ENCODE data around the gene NSDHL. TPM values are rescaled to one million over a fixed set of nuclear protein-coding genes. Genes with fewer than 3 reads are reported as not detected.

The NSDHL gene
- total and polyA plus RNA-seq, 2 experiments from 2014 or later, result 32.4 to 34.3 TPM

- no peak for TF ChIP-seq ZNF462 (CRISPR knock-in tag; IDR thresholded peaks at IDR 0.05)
Measured at GRCh38 chrX:152892999-152893891, 62.4 kb downstream of the NSDHL start (continued).

- Histone ChIP-seq H3K27ac (ENCODE audit: low read depth) (no peak overlapping the region), H3K4me2 (no peak overlapping the region), H2AFZ (no peak overlapping the region), H3K4me1 (ENCODE audit: insufficient read depth) (peaks cover 21% of the 10 kb centered on the region; the same call in 1 of the 2 replicates), H3K36me3 (ENCODE audit: insufficient read depth) (no peaks in the 10 kb centered on the region), H3K27me3 (ENCODE audit: insufficient read depth) (no peaks in the 10 kb centered on the region), H4K20me1 (replicated peaks; ENCODE audit: insufficient read depth) (no peaks in the 10 kb centered on the region), H3F3A (replicated peaks; ENCODE audit: low read depth) (no peaks in the 10 kb centered on the region), H3K9me2 (ENCODE audit: insufficient read depth) (no peaks in the 10 kb centered on the region), H3K79me2 (replicated peaks; ENCODE audit: insufficient read depth) (no peaks in the 10 kb centered on the region), H3K4me3 (no peak overlapping the region)
- no peak for TF ChIP-seq JUNB (IDR thresholded peaks at IDR 0.05; ENCODE audit: unreplicated experiment)
- TF ChIP-seq NANOG (IDR thresholded peaks at IDR 0.05; ENCODE audit: borderline replicate concordance), result no peak
- no peak for TF ChIP-seq EZH2 (IDR thresholded peaks at IDR 0.05; ENCODE audit: low read depth, unreplicated experiment)
- no peak for TF ChIP-seq CTCF (conservative IDR thresholded peaks at IDR 0.05; ENCODE audit: low read depth in 2 of 2)
- TF ChIP-seq CREB1 (CRISPR knock-in tag; IDR thresholded peaks at IDR 0.05; ENCODE audit: low read depth), result no peak
- DNase-seq (ENCODE audit: low spot score) (no peak), ATAC-seq (no peak)
- no peak overlapping the region for H3K27ac Mint-ChIP-seq
- H3K36me3 Mint-ChIP-seq (ENCODE audit: low read depth), result no peaks in the 10 kb centered on the region; the same call in 1 of the 3 replicates
- H3K9me3 Mint-ChIP-seq, result no peaks in the 10 kb centered on the region
- peaks cover 55% of the 10 kb centered on the region for H3K4me1 Mint-ChIP-seq
- H3K4me3 Mint-ChIP-seq, result no peak overlapping the region
- H3K27me3 Mint-ChIP-seq (ENCODE audit: insufficient read depth, low read depth, poor library complexity), result peaks cover 14% of the 10 kb centered on the region
Measured at GRCh38 chrX:152893980-152894610, 63.2 kb downstream of the NSDHL start.
